Gastroesophageal sphincter (tissue), 3 donors: ENCODE data around the gene PREPL.

Experiments used
- POLR2A ChIP-seq, 2 donors: fragments of 450-650 bp; IDR thresholded peaks; one replicate each; pipeline ENCODE4 v1.6.1; 2017; ENCODE audit warnings: antibody characterized with exemption in 2 of 2, mild to moderate bottlenecking in 2 of 2, moderate library complexity in 1 of 2
- TF ChIP-seq, protein P1 (sequence below), 4 experiments: fragments of 200-600 bp in 2 of 4; fragments of 450-650 bp in 2 of 4; sonication (generic) in 1 of 4; IDR thresholded peaks; one replicate each; pipeline ENCODE4 v1.5.1; 2017 to 2019; ENCODE audit warnings: antibody characterized with exemption in 4 of 4, mild to moderate bottlenecking in 2 of 4, moderate library complexity in 2 of 4

GRCh38 chr2:44342854-44343253 is 18.4 kb downstream of the PREPL start:
- TF ChIP-seq, protein P1, sequence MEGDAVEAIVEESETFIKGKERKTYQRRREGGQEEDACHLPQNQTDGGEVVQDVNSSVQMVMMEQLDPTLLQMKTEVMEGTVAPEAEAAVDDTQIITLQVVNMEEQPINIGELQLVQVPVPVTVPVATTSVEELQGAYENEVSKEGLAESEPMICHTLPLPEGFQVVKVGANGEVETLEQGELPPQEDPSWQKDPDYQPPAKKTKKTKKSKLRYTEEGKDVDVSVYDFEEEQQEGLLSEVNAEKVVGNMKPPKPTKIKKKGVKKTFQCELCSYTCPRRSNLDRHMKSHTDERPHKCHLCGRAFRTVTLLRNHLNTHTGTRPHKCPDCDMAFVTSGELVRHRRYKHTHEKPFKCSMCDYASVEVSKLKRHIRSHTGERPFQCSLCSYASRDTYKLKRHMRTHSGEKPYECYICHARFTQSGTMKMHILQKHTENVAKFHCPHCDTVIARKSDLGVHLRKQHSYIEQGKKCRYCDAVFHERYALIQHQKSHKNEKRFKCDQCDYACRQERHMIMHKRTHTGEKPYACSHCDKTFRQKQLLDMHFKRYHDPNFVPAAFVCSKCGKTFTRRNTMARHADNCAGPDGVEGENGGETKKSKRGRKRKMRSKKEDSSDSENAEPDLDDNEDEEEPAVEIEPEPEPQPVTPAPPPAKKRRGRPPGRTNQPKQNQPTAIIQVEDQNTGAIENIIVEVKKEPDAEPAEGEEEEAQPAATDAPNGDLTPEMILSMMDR (IDR thresholded peaks at IDR 0.05): peak in 1 of 4 experiments; percentile 24
- TF ChIP-seq POLR2A (IDR thresholded peaks at IDR 0.05): no peak
